Chondrocyte (in vitro differentiated cells): Measurements from ENCODE around the gene FAM20C. TPM values are rescaled to one million over a fixed set of nuclear protein-coding genes. Genes with fewer than 3 reads are reported as not detected.

Experiments used
- DNase-seq: peaks from one replicate; pipeline ENCODE4 v3.0.0; 2021; ENCODE audit warnings: mixed read lengths, low spot score
- H3K27ac Mint-ChIP-seq: one replicate; pipeline ENCODE4 v1.8.0; 2021; ENCODE audit warnings: mild to moderate bottlenecking, moderate library complexity, mixed read lengths; ENCODE audit not compliant: unreplicated experiment
- H3K27me3 Mint-ChIP-seq: 2 replicates; pipeline ENCODE4 v1.8.0; 2021; ENCODE audit warnings: low read depth, mixed read lengths
- H3K36me3 Mint-ChIP-seq: 2 replicates; pipeline ENCODE4 v1.8.0; 2021; ENCODE audit warnings: low read depth, mixed read lengths
- H3K4me1 Mint-ChIP-seq: 2 replicates; pipeline ENCODE4 v1.8.0; 2021; ENCODE audit warnings: low read depth, mild to moderate bottlenecking, mixed read lengths
- H3K4me3 Mint-ChIP-seq: one replicate; pipeline ENCODE4 v1.8.0; 2021; ENCODE audit warnings: mild to moderate bottlenecking, moderate library complexity, mixed read lengths; ENCODE audit not compliant: unreplicated experiment
- H3K9me3 Mint-ChIP-seq: 2 replicates; pipeline ENCODE4 v1.8.0; 2021; ENCODE audit warnings: low read depth, mixed read lengths
- total RNA-seq: library from RNA; stranded (reverse); gene quantifications from 3 replicates; pipeline ENCODE4 v1.2.1, GENCODE V29; 2021
- TF ChIP-seq, protein P1 (sequence below): fragments of 200-600 bp; sonication (generic); IDR thresholded peaks from 2 replicates; pipeline ENCODE4 v1.5.0; 2021; ENCODE audit warnings: antibody characterized with exemption, mild to moderate bottlenecking, moderate library complexity

Gene FAM20C
- total RNA-seq, 1 donor from 2014 or later: 34.4 TPM

DNA sequence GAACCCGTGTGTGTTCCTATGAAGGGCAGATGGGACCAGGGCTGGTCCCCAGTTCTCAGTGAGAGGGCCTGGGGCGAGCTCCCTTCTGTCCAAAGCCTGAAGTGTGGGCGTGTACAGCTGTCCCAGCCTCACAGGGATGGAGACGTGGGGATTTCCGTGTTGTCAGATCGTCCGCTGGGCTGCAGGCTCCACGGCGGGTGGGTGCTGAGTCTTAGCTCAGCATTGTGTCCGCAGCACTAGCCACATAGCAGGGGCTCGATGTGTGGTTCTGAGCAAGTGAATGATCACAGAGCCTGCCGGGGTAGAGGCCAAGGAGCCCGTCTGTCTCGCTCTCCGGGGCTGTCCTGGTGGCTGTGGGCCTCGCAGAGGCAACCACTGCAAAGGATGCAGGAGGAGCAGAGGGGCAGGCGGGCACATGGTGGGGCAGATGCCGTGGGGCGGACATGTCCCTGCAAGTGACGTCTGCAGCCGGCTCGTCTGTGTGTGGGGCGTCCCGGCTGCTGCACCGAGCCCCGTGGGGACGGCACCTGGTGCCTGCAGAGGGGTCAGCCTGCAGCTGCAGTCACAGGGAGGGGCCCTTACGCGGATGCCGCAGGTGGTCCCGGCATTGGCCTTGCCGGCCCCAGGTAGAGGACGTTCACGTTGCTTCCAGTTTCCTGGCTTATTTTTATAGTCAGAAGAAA lies 30.9 kb downstream of the FAM20C start:
- TF ChIP-seq, protein P1, sequence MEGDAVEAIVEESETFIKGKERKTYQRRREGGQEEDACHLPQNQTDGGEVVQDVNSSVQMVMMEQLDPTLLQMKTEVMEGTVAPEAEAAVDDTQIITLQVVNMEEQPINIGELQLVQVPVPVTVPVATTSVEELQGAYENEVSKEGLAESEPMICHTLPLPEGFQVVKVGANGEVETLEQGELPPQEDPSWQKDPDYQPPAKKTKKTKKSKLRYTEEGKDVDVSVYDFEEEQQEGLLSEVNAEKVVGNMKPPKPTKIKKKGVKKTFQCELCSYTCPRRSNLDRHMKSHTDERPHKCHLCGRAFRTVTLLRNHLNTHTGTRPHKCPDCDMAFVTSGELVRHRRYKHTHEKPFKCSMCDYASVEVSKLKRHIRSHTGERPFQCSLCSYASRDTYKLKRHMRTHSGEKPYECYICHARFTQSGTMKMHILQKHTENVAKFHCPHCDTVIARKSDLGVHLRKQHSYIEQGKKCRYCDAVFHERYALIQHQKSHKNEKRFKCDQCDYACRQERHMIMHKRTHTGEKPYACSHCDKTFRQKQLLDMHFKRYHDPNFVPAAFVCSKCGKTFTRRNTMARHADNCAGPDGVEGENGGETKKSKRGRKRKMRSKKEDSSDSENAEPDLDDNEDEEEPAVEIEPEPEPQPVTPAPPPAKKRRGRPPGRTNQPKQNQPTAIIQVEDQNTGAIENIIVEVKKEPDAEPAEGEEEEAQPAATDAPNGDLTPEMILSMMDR: no peak
- DNase-seq: no peak
- no peaks in the 10 kb centered on the region for H3K27me3 Mint-ChIP-seq
- no peak overlapping the region for H3K27ac Mint-ChIP-seq
- H3K4me3 Mint-ChIP-seq: no peak overlapping the region
- H3K4me1 Mint-ChIP-seq: peaks cover 20% of the 10 kb centered on the region
- H3K9me3 Mint-ChIP-seq: no peaks in the 10 kb centered on the region
- peaks cover 2% of the 10 kb centered on the region for H3K36me3 Mint-ChIP-seq

DNA sequence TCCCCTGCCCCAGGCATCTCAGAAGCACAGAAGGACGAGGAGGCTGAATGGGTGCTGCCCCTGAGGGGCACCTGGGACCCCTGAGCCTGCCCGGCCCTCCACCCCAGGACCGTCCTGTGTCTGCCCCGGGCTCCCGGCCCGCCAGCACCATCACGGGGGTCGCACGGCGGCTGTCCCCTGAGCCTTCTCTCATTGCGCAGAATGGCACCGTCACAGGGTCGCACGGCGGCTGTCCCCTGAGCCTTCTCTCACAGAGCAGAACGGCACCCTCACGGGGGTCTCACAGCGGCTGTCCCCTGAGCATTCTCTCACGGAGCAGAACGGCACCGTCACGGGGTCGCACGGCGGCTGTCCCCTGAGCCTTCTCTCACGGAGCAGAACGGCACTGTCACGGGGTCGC lies 31.5 kb downstream of the FAM20C start:
- Mint-ChIP-seq H3K36me3 (peaks cover 2% of the 10 kb centered on the region), H3K27ac (no peak overlapping the region), H3K27me3 (no peaks in the 10 kb centered on the region), H3K4me1 (peaks cover 23% of the 10 kb centered on the region), H3K4me3 (no peak overlapping the region), H3K9me3 (no peaks in the 10 kb centered on the region)
- TF ChIP-seq, protein P1: no peak
- DNase-seq: no peak

GRCh38 chr7:226281-226895 lies 34.0 kb downstream of the FAM20C start:
- Mint-ChIP-seq H3K27ac (no peak overlapping the region), H3K4me1 (peaks cover 37% of the 10 kb centered on the region), H3K4me3 (no peak overlapping the region), H3K36me3 (peaks cover 2% of the 10 kb centered on the region), H3K9me3 (no peaks in the 10 kb centered on the region), H3K27me3 (no peaks in the 10 kb centered on the region)
- DNase-seq: no peak
- TF ChIP-seq, protein P1: no peak

GRCh38 chr7:227926-228325 lies 35.6 kb downstream of the FAM20C start:
- no peak for DNase-seq
- no peak overlapping the region for H3K4me3 Mint-ChIP-seq
- H3K4me1 Mint-ChIP-seq: peaks cover 47% of the 10 kb centered on the region
- no peaks in the 10 kb centered on the region for H3K27me3 Mint-ChIP-seq
- no peaks in the 10 kb centered on the region for H3K9me3 Mint-ChIP-seq
- H3K27ac Mint-ChIP-seq: no peak overlapping the region
- TF ChIP-seq, protein P1: no peak
- H3K36me3 Mint-ChIP-seq: peaks cover 2% of the 10 kb centered on the region

DNA sequence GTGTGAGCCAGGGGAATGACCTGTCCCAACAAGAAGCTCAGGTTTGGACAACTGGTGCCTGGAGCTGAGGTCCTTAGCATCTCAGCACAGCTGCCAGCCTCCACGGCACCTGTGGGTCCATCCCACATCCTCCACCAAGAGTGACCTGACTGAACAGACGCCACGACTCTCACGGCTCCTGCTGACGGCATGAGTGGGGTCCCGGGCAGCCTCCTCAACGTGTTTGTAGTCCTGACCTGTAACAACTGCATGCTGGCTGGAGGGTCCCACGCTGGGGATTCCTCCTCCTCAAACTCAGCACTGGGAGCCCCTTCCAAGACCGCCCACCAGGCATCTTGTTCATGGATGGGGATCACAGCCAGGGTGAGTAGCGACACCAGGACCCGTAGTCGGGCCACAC lies 36.2 kb downstream of the FAM20C start:
- H3K27me3 Mint-ChIP-seq: no peaks in the 10 kb centered on the region
- H3K9me3 Mint-ChIP-seq: no peaks in the 10 kb centered on the region
- peaks cover 2% of the 10 kb centered on the region for H3K36me3 Mint-ChIP-seq
- H3K4me1 Mint-ChIP-seq: peaks cover 52% of the 10 kb centered on the region
- TF ChIP-seq, protein P1: no peak
- H3K27ac Mint-ChIP-seq: no peak overlapping the region
- DNase-seq: no peak
- no peak overlapping the region for H3K4me3 Mint-ChIP-seq
